GM12873 (cell line): ENCODE measurements around the gene FANCC.

Source experiments
- TF ChIP-seq, protein P1 (sequence below): IDR thresholded peaks from 2 replicates; pipeline ENCODE4 v1.5.1; 2012; ENCODE audit warnings: low read depth, mild to moderate bottlenecking, moderate library complexity, low read length, control low read depth; ENCODE audit not compliant: insufficient read depth; ENCODE audit errors: missing control alignments

The FANCC gene

DNA sequence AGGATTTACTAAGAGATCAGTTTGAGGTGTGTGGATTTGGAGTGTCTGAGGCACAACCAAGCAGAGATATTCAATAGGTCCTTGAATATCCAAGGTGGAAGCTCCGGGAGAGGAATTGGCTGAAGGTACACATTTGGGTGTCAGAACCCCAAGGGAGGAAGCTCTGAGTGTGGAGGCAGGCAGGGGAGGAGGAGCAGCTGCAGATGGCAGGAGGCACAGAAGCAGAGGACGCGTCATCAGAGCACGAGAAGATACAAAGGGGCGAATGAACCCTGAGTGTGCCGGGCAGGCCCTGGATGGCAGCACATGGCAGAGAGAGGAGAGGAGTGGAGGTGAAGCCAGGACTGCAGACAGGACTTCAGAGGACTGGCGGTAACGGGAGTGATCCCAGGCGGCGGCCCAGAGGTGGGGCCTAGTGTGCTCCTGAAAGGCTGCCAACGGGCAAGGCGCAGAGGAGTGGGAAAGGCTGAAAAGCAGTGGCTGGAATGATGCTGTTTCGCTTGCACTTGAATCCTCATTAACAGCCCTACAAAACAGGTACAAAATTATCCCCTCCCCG is 179.8 kb downstream of the FANCC start:
- TF ChIP-seq, protein P1, sequence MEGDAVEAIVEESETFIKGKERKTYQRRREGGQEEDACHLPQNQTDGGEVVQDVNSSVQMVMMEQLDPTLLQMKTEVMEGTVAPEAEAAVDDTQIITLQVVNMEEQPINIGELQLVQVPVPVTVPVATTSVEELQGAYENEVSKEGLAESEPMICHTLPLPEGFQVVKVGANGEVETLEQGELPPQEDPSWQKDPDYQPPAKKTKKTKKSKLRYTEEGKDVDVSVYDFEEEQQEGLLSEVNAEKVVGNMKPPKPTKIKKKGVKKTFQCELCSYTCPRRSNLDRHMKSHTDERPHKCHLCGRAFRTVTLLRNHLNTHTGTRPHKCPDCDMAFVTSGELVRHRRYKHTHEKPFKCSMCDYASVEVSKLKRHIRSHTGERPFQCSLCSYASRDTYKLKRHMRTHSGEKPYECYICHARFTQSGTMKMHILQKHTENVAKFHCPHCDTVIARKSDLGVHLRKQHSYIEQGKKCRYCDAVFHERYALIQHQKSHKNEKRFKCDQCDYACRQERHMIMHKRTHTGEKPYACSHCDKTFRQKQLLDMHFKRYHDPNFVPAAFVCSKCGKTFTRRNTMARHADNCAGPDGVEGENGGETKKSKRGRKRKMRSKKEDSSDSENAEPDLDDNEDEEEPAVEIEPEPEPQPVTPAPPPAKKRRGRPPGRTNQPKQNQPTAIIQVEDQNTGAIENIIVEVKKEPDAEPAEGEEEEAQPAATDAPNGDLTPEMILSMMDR = no peak

DNA sequence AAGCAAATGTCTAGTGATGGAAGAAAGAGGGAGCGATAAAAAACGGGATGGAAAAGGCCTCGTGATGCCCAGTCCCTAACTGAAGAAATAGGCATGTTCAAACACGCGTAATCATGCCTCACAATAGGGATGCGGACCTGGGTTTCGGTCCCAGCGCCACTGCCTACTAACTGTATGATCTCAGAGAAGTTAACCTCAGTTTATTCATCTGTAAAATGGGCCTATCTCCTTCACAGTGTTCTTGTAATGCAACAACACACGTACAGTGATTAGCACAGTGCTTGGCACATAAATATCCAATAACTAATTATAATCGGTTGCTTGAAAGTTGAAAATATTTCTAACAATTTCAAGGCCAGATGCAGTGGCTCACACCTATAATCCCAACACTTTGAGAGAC is 181.8 kb downstream of the FANCC start:
- TF ChIP-seq, protein P1 = no peak

DNA sequence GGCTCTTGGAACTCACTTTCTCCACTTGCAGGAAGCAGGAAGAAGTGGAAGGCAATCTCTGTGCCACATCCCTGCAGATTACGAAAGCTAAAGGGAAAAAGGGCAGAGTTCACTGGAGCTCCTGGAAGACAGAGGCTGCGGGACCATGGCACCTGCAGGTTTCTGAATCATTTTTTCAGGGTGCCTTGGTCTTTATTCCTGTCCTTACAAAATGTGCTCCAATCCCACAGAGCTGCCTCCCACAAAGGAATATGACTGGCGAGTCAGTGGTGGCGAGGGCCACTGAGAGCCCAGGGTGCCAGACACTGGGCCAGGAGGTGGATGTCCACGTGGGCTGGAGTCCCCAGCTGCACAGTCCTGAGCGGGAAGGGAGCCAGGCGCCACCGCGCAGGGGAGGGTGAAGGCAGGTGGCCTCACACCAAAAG is 183.0 kb downstream of the FANCC start:
- TF ChIP-seq, protein P1 = no peak

DNA sequence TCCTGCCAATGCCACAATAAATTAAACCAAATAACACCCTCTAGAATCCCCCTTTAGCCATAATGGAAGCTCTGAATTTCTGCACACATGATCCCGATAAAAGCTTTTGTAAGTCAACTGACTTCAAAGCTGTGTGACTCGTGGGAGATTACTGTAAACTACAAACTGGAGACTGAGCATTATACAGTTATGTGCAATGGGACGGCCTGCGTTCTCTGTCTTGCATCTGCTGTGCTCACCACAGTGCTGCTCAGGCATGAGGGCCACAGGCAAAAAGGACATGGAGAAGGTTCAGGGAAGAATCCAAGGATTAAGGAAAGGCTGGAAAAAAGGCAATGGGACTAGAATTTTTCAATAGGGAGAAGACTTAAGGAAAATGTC is 184.2 kb downstream of the FANCC start:
- TF ChIP-seq, protein P1 = no peak

- TF ChIP-seq, protein P1 = no peak
Measured at GRCh38 chr9:95132366-95133324, 184.9 kb downstream of the FANCC start.

GRCh38 chr9:95131023-95131943 is 186.2 kb downstream of the FANCC start:
- TF ChIP-seq, protein P1 = peak; percentile 89
